ENCODE measurements around the gene FOXP4. TPM values are rescaled to one million over a fixed set of nuclear protein-coding genes. Genes with fewer than 3 reads are reported as not detected.

The FOXP4 gene
- polyA plus RNA-seq, 2 of the 4 experiments (the other 2 are of a cell fraction): 2.6 to 14.2 TPM

DNA sequence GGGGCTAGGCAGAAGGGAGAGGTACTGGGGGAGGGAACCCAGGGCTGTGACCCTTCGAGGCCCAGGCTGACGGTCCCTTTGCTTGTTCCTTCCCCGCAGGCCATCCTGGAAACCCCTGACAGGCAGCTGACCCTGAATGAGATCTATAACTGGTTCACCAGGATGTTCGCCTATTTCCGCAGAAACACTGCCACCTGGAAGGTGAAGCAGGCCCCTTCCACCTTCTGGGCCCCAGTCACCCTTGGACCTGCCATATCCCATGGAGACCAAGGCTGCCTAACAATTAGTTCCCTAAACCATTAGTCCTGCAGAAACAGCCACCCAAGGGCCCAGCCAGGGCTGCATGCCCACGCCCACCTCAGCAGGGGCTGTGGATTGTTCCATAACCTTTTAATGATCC is 44.9 kb downstream of the FOXP4 start:
- 100% methylated on average over 2 of the region's 6 CpGs for WGBS (ENCODE audit: missing lambda C conversion rate)
- Histone ChIP-seq H3K4me1 (peaks cover 5% of the 10 kb centered on the region; the same call in 2 of the 3 replicates), H3K27ac (no peak overlapping the region; a peak in 1 of 6 replicates), H3K4me3 (no peak overlapping the region), H3K9me3 (no peaks in the 10 kb centered on the region), H3K4me2 (no peak overlapping the region)
- TF ChIP-seq NR3C1 (IDR thresholded peaks at IDR 0.05) (no peak), HOXA7 (CRISPR knock-in tag; IDR thresholded peaks at IDR 0.05) (no peak), CHD2 (IDR thresholded peaks at IDR 0.05; ENCODE audit: low read length, partially characterized antibody) (no peak), FOSB (CRISPR knock-in tag; IDR thresholded peaks at IDR 0.05) (no peak), HOXB5 (CRISPR knock-in tag; IDR thresholded peaks at IDR 0.05) (no peak), FOSL2 (IDR thresholded peaks at IDR 0.05) (no peak), FOSL2 (CRISPR knock-in tag; IDR thresholded peaks at IDR 0.05) (no peak), HEYL (CRISPR knock-in tag; IDR thresholded peaks at IDR 0.05) (no peak), POLR2AphosphoS2 (conservative IDR thresholded peaks at IDR 0.05; ENCODE audit: low read length) (no peak), KDM5A (IDR thresholded peaks at IDR 0.05) (no peak), RCOR1 (IDR thresholded peaks at IDR 0.05; ENCODE audit: low read depth, low read length) (no peak), ZNF302 (CRISPR knock-in tag; IDR thresholded peaks at IDR 0.05) (no peak), BHLHE40 (IDR thresholded peaks at IDR 0.05; ENCODE audit: low read depth, low read length) (no peak), JUN (IDR thresholded peaks at IDR 0.05) (no peak), HOXB13 (CRISPR knock-in tag; IDR thresholded peaks at IDR 0.05; ENCODE audit: low read depth) (no peak)
- TF ChIP-seq, protein P1, sequence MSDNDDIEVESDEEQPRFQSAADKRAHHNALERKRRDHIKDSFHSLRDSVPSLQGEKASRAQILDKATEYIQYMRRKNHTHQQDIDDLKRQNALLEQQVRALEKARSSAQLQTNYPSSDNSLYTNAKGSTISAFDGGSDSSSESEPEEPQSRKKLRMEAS (IDR thresholded peaks at IDR 0.05): no peak
- TF ChIP-seq, protein P2, sequence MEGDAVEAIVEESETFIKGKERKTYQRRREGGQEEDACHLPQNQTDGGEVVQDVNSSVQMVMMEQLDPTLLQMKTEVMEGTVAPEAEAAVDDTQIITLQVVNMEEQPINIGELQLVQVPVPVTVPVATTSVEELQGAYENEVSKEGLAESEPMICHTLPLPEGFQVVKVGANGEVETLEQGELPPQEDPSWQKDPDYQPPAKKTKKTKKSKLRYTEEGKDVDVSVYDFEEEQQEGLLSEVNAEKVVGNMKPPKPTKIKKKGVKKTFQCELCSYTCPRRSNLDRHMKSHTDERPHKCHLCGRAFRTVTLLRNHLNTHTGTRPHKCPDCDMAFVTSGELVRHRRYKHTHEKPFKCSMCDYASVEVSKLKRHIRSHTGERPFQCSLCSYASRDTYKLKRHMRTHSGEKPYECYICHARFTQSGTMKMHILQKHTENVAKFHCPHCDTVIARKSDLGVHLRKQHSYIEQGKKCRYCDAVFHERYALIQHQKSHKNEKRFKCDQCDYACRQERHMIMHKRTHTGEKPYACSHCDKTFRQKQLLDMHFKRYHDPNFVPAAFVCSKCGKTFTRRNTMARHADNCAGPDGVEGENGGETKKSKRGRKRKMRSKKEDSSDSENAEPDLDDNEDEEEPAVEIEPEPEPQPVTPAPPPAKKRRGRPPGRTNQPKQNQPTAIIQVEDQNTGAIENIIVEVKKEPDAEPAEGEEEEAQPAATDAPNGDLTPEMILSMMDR (IDR thresholded peaks at IDR 0.05): no peak
- TF ChIP-seq, protein P3, sequence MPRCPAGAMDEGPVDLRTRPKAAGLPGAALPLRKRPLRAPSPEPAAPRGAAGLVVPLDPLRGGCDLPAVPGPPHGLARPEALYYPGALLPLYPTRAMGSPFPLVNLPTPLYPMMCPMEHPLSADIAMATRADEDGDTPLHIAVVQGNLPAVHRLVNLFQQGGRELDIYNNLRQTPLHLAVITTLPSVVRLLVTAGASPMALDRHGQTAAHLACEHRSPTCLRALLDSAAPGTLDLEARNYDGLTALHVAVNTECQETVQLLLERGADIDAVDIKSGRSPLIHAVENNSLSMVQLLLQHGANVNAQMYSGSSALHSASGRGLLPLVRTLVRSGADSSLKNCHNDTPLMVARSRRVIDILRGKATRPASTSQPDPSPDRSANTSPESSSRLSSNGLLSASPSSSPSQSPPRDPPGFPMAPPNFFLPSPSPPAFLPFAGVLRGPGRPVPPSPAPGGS (IDR thresholded peaks at IDR 0.05): no peak
- no peak for DNase-seq (ENCODE audit: low read depth in 1 of 2, low spot score in 1 of 2)
- no peak for FAIRE-seq
- peak; percentile 10 to 27; a peak in 1 of 6 replicates for ATAC-seq
- ChIA-PET CTCF (interaction anchor here (0.6 to 17.1 kb wide), 17 partner anchors 10 to 314 kb away, joined by 3 to 181 read pairs (median 5); no protein-coding TSS in a partner anchor), POLR2A (no interaction called here)

DNA sequence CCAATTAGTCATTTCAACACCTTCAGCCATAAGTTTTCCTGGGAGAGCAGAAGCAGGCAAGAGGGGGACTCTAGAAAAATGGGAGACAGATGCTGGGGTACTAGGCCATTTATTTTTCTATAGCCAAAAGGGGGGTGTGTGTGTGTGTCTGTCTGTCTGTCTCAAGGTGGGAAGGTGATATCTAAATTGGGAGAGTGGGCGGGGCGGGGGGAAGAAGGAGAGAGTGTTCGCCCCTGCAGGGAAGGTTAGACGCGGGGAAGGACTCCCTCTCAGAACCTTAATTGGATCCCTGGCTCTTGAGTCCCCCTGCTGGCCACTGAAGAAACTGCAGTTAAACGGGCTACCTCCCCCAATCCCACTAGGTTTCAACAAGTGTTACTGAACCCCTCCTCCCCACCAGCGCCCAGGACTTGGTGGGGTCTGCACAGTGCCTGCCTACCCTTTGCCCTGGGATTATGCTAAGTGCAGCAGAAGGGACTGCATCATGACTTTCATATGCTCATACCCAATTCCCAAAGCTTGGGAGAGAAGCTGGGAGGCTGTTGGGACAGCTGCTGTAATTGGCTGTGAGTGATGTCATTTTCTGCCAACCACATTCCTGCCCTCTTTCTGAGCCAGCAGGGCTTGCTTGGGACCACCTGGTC is 45.8 kb downstream of the FOXP4 start:
- no peak overlapping the region for H3K4me3 ChIP-seq
- H3K27ac ChIP-seq: no peak overlapping the region
- no peak overlapping the region for H3K4me2 ChIP-seq
- ATAC-seq: peak; percentile 78 to 90
- TF ChIP-seq SMC3 (IDR thresholded peaks at IDR 0.05): peak; percentile 89
- no peak for TF ChIP-seq HOXB5 (CRISPR knock-in tag; IDR thresholded peaks at IDR 0.05)
- TF ChIP-seq, protein P3 (IDR thresholded peaks at IDR 0.05): no peak
- peak; percentile 90 to 92 for TF ChIP-seq RAD21 (conservative IDR thresholded peaks at IDR 0.05 in 1 of 2, IDR thresholded peaks at IDR 0.05 in 1 of 2)
- TF ChIP-seq, protein P2 (IDR thresholded peaks at IDR 0.05): peak; percentile 73
- CTCF ChIA-PET: interaction anchor here (0.6 to 17.1 kb wide), 27 partner anchors 9 to 314 kb away, joined by 3 to 181 read pairs (median 4); no protein-coding TSS in a partner anchor
- H3K9me3 ChIP-seq: no peaks in the 10 kb centered on the region
- peak; percentile 43 to 77 for DNase-seq (ENCODE audit: low read depth in 1 of 2, low spot score in 1 of 2)
- POLR2A ChIA-PET: no interaction called here
- no peak for FAIRE-seq
- WGBS (ENCODE audit: missing lambda C conversion rate): 3% methylated on average over 7 of the region's 7 CpGs
- H3K4me1 ChIP-seq: peaks cover 5% of the 10 kb centered on the region; the same call in 2 of the 3 replicates

Data from A549 (cell line).